ENCODE results near the gene XKR7.

The XKR7 gene

DNA sequence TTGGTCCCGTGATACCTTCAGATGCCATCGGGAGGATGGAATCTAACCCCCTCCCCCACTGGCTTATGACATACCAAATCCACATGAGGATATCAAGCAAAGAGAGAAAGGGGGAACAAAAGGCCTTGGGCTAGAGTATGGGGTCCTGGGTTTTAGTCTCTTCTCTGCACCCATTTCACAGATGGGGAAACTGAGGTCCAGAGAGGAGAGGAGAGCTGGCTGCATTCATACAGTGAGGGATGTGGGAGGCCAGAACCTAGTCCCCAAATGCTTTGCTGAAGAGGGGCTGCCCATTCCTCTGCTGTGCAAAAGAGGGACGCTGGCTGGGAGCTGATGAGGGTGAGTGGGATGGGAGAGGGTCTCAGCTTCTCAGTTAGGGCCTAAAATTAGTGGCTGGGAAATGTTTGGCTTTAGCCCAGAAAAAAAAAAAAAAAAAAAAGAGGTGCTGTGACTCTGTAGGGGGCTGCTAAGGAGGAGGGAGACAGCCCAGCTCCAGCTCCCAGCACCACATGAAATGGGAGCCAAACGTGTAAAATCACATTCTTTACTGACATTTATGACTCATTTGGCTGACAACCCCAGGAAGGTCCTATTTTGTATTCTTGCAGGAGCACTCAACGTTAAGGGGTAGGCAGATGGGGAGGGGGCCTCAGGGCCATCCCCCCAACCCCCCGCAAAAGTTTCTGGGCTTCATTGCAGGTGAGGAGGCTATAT is 11.9 kb downstream of the XKR7 start:
- no peak for DNase-seq (ENCODE audit: low spot score)

DNA sequence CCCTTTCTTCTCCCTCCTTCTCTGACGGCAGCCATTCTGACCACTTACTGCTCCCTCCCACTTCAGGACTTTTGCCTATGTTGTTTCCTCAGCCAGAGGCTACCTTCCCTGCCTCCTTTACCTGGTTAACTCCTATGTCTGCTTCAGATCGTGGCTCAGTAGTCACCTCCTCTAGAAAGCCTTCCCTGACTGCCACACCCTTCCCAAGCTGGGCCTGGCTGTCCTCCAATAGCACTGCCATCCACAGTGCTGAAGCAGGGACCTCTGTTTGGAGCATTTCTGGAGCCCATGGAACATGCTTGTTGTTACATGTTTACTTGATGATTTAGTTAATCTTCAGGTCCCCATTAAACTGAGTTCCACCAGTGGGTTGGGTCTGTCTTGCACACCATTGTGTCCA is 13.8 kb downstream of the XKR7 start:
- DNase-seq (ENCODE audit: low spot score), result no peak

GRCh38 chr20:31984981-31985471 is 17.1 kb downstream of the XKR7 start:
- no peak for DNase-seq (ENCODE audit: low spot score)

DNA sequence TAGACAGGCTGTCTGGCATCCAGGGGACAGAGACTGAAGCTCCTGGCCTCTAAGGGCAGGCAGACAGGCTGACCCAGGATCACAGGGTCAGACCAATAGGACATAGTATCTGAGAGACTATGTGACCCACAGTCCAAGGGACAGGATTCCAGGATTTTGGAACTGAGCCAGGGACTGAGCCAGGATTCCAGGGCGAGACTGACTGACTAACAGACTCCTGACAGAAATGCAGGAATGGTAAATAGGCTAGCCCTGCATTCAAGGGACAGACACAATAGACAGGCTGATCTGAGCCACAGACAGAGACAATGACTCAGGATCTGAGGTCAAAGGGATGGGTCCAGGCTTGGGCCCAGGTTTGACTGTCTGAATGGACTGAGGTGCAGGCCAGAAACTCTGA is 19.8 kb downstream of the XKR7 start:
- DNase-seq (ENCODE audit: low spot score), result no peak

- no peak for DNase-seq (ENCODE audit: low spot score)
These were observed 20.6 kb downstream of the XKR7 start for GRCh38 chr20:31988430-31989015.

GRCh38 chr20:31989030-31989645 is 21.2 kb downstream of the XKR7 start:
- DNase-seq (ENCODE audit: low spot score), result no peak

GRCh38 chr20:31990641-31991338 is 22.8 kb downstream of the XKR7 start:
- no peak for DNase-seq (ENCODE audit: low spot score)

DNA sequence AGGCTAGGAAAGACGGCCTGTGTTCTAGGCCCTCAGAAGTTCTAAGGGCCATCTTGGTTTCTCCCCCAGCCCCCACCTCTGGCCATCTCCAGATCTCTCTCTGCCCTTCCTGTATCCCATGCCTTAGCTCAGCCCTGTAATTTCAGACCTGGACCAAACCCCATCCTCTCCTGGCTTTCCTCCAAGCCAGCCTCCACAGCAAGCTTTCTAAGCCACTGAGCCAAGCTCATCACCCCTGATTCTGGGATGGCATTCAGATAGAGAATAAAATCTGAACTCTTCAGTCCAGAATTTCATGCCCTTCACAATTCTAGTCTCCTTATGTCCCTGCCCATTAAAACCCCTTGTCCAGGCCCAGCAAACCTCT is 23.4 kb downstream of the XKR7 start:
- DNase-seq (ENCODE audit: low spot score), result no peak

DNA sequence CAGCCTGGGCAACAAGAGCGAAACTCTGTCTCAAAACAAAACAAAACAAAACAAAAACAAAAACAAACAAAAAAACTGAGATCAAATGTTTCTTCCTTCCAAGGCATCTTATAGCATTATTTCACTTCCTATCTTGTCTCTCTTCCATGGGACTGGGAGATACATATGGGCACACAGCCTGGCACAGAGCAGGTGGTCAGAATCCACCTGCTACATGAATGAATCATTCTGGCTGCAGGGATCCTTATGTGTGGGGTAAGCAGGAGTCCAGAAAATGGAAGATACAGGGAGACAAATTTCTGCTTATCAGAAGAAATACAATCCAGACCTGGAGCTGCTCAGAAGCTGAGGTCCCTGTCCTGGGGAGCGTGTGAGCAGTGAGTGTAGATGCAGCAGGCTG is 24.1 kb downstream of the XKR7 start:
- no peak for DNase-seq (ENCODE audit: low spot score)

GRCh38 chr20:31996996-31997395 is 29.0 kb downstream of the XKR7 start:
- DNase-seq (ENCODE audit: low spot score), result no peak

DNA sequence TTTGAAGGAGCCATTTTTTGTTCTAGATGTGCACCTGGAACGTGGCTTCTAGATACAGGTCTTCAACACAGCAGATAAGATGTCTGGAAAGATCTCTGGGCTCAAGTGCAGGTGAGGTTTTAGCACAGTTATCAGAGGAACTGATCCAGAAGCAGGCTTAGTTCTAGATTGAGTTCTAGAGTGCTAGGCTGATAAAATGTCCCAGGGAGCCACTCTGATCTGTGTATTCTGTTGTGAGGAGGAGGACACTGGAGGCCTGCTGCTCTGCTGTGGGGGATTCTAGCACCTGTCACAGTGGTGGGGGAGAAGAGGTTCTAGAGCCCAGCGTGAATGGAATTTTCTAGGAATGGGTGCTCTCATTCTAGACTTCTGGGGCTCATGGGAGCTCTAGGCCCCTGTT is 30.3 kb downstream of the XKR7 start:
- DNase-seq (ENCODE audit: low spot score), result no peak

DNA sequence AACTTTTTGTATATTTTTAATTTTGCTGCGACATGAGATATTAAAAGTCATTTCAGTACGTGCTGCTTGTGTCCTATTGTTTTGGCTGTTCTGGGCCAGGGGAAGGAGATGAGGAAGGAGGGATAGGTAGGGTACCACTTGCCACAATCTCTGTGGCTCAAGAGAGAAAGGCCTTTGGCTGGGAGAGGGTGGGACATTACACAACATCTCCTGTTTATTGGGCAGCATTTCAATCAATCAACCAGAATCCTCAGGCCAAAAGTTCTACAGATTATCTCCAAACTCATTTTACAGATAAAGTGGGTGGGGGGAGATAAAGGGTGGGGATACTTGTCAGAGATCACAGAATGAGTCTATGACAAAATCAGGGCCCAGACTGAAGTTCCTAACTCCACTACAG is 35.4 kb downstream of the XKR7 start:
- DNase-seq (ENCODE audit: low spot score), result no peak

DNA sequence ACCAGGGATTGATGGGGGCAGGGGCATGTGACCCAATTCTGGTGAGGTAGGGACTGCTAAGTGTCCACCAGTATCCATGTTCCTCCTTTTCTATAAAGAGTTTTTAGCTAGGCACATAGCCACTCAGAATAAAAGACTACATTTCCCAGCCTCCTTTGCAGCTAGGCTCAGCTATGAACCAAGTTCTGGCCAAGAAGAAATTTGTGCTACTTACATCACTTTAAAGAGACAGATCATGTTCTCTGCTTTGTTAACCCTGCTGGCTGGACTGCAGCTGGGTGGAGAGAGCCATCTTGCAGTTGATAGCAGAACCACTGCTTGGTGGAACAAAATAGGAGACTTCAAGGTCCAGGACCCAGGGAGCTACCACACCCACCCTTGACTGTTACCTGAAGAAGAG is 37.0 kb downstream of the XKR7 start:
- no peak for DNase-seq (ENCODE audit: low spot score)

DNA sequence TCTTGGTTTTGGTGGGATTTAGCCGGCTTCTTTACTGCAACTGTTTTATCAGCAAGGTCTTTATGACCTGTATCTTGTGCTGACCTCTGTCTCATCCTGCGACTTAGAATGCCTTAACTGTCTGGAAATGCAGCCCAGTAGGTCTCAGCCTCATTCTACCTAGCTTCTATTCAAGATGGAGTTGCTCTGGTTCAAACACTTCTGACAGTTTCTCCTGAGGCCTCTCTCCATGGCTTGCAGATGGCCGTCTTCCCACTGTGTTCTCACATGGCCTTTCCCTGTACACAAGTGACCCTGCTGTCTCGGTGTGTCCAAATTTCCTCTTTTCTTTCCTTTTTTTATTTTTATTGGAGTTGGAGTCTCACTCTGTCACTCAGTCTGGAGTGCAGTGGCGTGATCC is 38.1 kb downstream of the XKR7 start:
- DNase-seq (ENCODE audit: low spot score), result no peak

- no peak for DNase-seq (ENCODE audit: low spot score)
These were observed 39.2 kb downstream of the XKR7 start for GRCh38 chr20:32006841-32007786.

DNA sequence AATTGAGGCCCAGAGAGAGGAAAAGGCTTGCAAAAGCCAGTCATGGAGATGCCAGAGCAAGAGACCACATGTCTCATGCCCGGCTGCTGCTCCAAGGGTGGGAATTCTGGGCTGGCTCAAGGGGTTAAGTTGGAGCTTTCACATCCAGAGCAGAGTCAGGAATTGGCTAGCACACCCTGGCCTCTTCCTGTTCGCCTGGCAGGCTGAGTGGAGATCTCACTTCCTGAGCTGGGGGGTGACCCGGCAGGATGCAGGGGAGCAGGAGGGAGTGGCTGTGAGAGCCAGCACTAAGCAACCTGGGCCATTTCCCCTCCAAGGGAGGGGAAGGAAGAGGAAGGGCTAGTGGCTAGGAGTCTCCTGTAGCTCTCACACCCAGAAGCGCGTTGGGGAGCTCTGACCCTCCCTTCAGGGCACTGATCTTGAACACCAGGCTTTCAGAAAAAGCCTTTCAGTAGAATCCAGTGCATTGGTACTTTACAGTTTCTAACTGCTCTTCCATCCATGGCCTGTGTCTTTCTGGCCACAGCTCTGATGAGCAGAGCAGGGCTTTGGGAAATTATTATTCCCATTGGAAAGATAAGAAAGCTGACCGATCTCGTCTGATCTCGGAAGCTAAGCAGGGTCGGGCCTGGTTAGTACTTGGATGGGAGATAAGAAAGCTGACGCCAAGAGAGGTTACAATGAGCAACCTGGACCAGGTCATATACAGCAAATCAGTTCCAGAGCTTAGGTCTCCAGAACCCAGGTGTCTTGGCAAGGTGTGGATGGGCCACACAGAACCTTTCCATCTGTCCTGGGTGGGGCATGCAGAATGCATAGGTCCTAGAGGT is 40.1 kb downstream of the XKR7 start:
- DNase-seq (ENCODE audit: low spot score), result no peak

DNA sequence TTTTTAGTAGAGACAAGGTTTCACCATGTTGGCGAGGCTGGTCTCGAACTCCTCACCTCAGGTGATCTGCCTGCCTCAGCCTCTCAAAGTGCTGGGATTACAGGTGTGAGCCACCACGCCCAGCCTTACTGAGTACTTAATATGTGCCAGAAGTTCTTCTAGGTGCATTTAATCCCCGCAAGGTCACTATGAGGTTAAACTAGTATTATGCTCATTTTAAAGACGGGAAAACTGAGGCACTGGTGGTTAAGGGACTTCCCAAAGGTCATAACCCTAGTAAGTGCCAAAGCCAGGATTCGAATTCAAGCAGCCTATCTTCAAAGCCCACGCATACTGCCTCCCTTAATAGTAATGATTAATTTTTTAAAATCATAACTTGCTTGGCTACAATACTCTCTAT is 41.6 kb downstream of the XKR7 start:
- no peak for DNase-seq (ENCODE audit: low spot score)

DNA sequence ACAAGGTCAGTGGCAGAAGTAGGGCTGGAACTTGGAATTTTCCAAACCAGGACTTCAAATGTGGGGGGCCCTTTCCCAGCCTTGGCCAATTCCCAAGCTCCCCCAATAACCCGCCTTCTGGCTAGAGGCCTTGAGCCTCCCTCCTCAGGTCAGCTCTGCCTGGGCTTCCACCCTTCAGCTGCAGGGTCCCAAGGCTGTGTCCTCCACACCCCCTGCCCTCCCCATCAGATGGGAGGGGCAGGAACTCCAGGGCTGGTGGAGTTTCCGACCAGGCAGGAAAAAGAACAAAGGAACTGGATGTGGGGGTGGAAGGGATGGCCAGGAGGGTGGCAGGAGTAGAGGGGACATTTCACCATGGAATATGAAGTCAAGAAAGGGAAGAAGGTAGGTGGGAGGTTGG is 42.1 kb downstream of the XKR7 start, which contains the start of gene CCM2L:
CCM2L (plus strand) TSS at position 338 of the 400 bp plus-strand sequence; CDS start at position 355, 17 bp downstream.
- no peak for DNase-seq (ENCODE audit: low spot score)

DNA sequence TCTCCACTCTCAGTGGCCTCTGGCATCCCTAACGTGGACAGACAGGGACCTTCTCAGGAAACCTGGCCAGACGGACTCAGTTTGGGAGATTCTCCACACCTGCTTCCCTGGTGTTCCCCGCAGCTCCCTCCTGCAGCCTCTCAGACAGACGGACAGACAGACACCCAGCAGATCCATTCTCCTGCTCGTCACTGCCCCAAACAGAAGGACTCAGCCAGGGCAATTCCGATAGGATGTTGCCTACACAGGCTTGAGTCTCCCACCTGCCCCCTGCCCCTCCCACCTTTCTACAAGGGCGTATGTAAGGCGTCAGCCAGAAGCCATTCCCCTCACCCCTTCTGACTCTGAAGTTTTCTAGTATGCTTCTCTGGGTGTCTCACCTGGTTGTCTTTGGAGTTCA is 42.7 kb downstream of the XKR7 start:
- DNase-seq (ENCODE audit: low spot score), result no peak

GRCh38 chr20:32012159-32012688 is 44.3 kb downstream of the XKR7 start:
- no peak for DNase-seq (ENCODE audit: low spot score)

- DNase-seq (ENCODE audit: low spot score), result no peak
These were observed 45.4 kb downstream of the XKR7 start for GRCh38 chr20:32013326-32013725.

Data from CD4-positive, alpha-beta T cell treated with Interleukin-6 at 100 ng/mL for 8 hours (primary cell).